22Rv1 (cell line): ENCODE measurements around the gene DCDC2C.

Experiments used
- CTCF ChIP-seq: fragments of 450-650 bp; IDR thresholded peaks from 2 replicates; pipeline ENCODE4 v1.5.1; 2017; ENCODE audit warnings: mild to moderate bottlenecking
- ZFX ChIP-seq: fragments of 450-650 bp; IDR thresholded peaks from 2 replicates; pipeline ENCODE4 v1.6.1; 2017; ENCODE audit warnings: antibody characterized with exemption, borderline replicate concordance

GRCh38 chr2:3885629-3886628 lies 182.6 kb downstream of the DCDC2C start:
- no peak for TF ChIP-seq CTCF
- no peak for TF ChIP-seq ZFX
